SK-N-SH (cell line): Measurements from ENCODE around the gene HIPK2. TPM values are rescaled to one million over a fixed set of nuclear protein-coding genes. Genes with fewer than 3 reads are reported as not detected.

Experiments used
- CTCF ChIA-PET: fragments of 300-600, 350-600 bp; formaldehyde crosslinking; extraction: SDS; loops from one replicate; lab custom pipeline; 2021; lab: Yijun Ruan, JAX
- POLR2A ChIA-PET: fragments of 350-600 bp; sonication (Branson Sonifier 250); formaldehyde crosslinking; extraction: SDS; loops from one replicate; lab custom pipeline; 2020; ENCODE audit warnings: antibody characterized with exemption, inconsistent platforms; lab: Yijun Ruan, JAX
- DNase-seq: peaks from one replicate; pipeline ENCODE4 v3.0.0; 2012
- H2AFZ ChIP-seq: fragments of 200-600 bp; sonication (generic); 2 replicates; pipeline ENCODE4 v1.8.1; 2016; ENCODE audit warnings: antibody characterized with exemption, mild to moderate bottlenecking, low read depth
- H3F3A ChIP-seq: fragments of 200-600 bp; sonication (generic); replicated peaks from 2 replicates; pipeline ENCODE3; 2016; ENCODE audit warnings: antibody characterized with exemption, mild to moderate bottlenecking; ENCODE audit not compliant: insufficient read depth
- H3K27ac ChIP-seq, 2 experiments: fragments of 200-500 bp in 1 of 2; fragments of 200-600 bp in 1 of 2; sonication (Bioruptor generic) in 1 of 2; sonication (generic), shearing (Covaris generic) in 1 of 2; 2 replicates each; pipeline versions ENCODE4 v1.5.1 to v1.6.1; 2014 to 2016; ENCODE audit warnings: low read depth in 2 of 2, inconsistent platforms in 1 of 2, low read length in 1 of 2, mild to moderate bottlenecking in 1 of 2, mixed read lengths in 1 of 2
- H3K27me3 ChIP-seq: fragments of 200-600 bp; sonication (generic), shearing (Covaris generic); 2 replicates; pipeline ENCODE4 v1.6.1; 2016; ENCODE audit warnings: mixed run types; ENCODE audit not compliant: insufficient read depth
- H3K36me3 ChIP-seq, 2 experiments: fragments of 200-500 bp in 1 of 2; fragments of 200-600 bp in 1 of 2; sonication (Bioruptor generic) in 1 of 2; sonication (generic) in 1 of 2; replicated peaks in 1 of 2; 2 replicates each; pipeline versions ENCODE3 to v1.5.1; 2014 to 2016; ENCODE audit warnings: low read length in 1 of 2, mild to moderate bottlenecking in 1 of 2; ENCODE audit not compliant: insufficient read depth in 2 of 2, control insufficient read depth in 1 of 2
- H3K4me1 ChIP-seq, 2 experiments: fragments of 200-500 bp in 1 of 2; fragments of 200-600 bp in 1 of 2; sonication (Bioruptor generic) in 1 of 2; sonication (generic), shearing (Covaris generic) in 1 of 2; 2 replicates each; pipeline versions ENCODE4 v1.5.1 to v1.6.1; 2014 to 2016; ENCODE audit warnings: low read depth in 1 of 2, low read length in 1 of 2, mixed run types in 1 of 2; ENCODE audit not compliant: insufficient read depth in 2 of 2, control insufficient read depth in 1 of 2
- H3K4me2 ChIP-seq: fragments of 200-600 bp; sonication (generic), shearing (Covaris generic); 2 replicates; pipeline ENCODE4 v1.6.1; 2017; ENCODE audit warnings: mixed run types
- H3K4me3 ChIP-seq, 2 experiments: fragments of 200-500 bp in 1 of 2; fragments of 200-600 bp in 1 of 2; sonication (Bioruptor generic) in 1 of 2; sonication (generic), shearing (Covaris generic) in 1 of 2; 2 replicates each; pipeline versions ENCODE4 v1.5.1 to v1.8.1; 2014 to 2016; ENCODE audit warnings: low read depth in 2 of 2, inconsistent platforms in 1 of 2, low read length in 1 of 2, mild to moderate bottlenecking in 1 of 2, mixed read lengths in 1 of 2, moderate library complexity in 1 of 2
- H3K79me2 ChIP-seq: fragments of 200-600 bp; sonication (generic); 2 replicates; pipeline ENCODE4 v1.8.1; 2017; ENCODE audit warnings: mild to moderate bottlenecking; ENCODE audit not compliant: insufficient read depth
- H3K9ac ChIP-seq: fragments of 200-600 bp; sonication (generic); 2 replicates; pipeline ENCODE4 v1.6.1; 2017; ENCODE audit warnings: mixed run types
- H3K9me2 ChIP-seq: fragments of 200-600 bp; sonication (generic); 2 replicates; pipeline ENCODE4 v1.6.1; 2017; ENCODE audit warnings: mixed run types
- H3K9me3 ChIP-seq: fragments of 200-600 bp; sonication (generic); 2 replicates; pipeline ENCODE4 v1.6.1; 2017; ENCODE audit warnings: mixed run types, mild to moderate bottlenecking, moderate library complexity
- H4K20me1 ChIP-seq: fragments of 200-600 bp; sonication (generic); 2 replicates; pipeline ENCODE4 v1.6.1; 2017; ENCODE audit warnings: mild to moderate bottlenecking, mixed run types; ENCODE audit not compliant: insufficient read depth
- CHD2 ChIP-seq: fragments of 150-350 bp; IDR thresholded peaks from 2 replicates; pipeline ENCODE4 v1.6.1; 2018; ENCODE audit warnings: low read length; ENCODE audit not compliant: partially characterized antibody
- ELF1 ChIP-seq: IDR thresholded peaks from 2 replicates; pipeline ENCODE4 v1.4.0; 2012
- EP300 ChIP-seq, 2 experiments: IDR thresholded peaks; 2 replicates each; pipeline versions ENCODE4 v1.4.0 to v1.6.1; 2012; ENCODE audit warnings: borderline replicate concordance in 1 of 2, low read depth in 1 of 2, low read length in 1 of 2
- FOSL2 ChIP-seq: IDR thresholded peaks from 2 replicates; pipeline ENCODE4 v1.4.0; 2012; ENCODE audit warnings: low read depth, mild to moderate bottlenecking, moderate library complexity, borderline replicate concordance
- FOXM1 ChIP-seq: IDR thresholded peaks from 2 replicates; pipeline ENCODE4 v1.4.0; 2012; ENCODE audit warnings: low read depth, mild to moderate bottlenecking
- JUND ChIP-seq: IDR thresholded peaks from 2 replicates; pipeline ENCODE4 v1.4.0; 2012
- SIN3A ChIP-seq: IDR thresholded peaks from 2 replicates; pipeline ENCODE4 v1.6.1; 2012; ENCODE audit warnings: low read depth, mild to moderate bottlenecking, low read length, moderate library complexity, borderline replicate concordance
- TAF1 ChIP-seq: IDR thresholded peaks from 2 replicates; pipeline ENCODE4 v1.6.1; 2012; ENCODE audit warnings: low read depth, mild to moderate bottlenecking, low read length, moderate library complexity, borderline replicate concordance
- YY1 ChIP-seq: IDR thresholded peaks from 2 replicates; pipeline ENCODE4 v1.4.0; 2012; ENCODE audit warnings: low read depth, mild to moderate bottlenecking
- WGBS: methylation state at CpG from one replicate; pipeline ENCODE4 v1.1.6; 2017; ENCODE audit warnings: low lambda C conversion rate; 5-methylcytosine and 5-hydroxymethylcytosine counted together
- polyA plus RNA-seq, 3 experiments: library from polyadenylated mRNA; depleted of rRNA; stranded (reverse); fragments of >200 nt; gene quantifications; 2 replicates each; pipeline ENCODE4 v1.2.3, GENCODE V29; 2012
- TF ChIP-seq, protein P1 (sequence below): fragments of 150-350 bp; IDR thresholded peaks from 2 replicates; pipeline ENCODE4 v1.6.1; 2016; ENCODE audit warnings: mild to moderate bottlenecking, low read depth, low read length
- TF ChIP-seq, protein P2 (sequence below): IDR thresholded peaks from 2 replicates; pipeline ENCODE4 v1.4.0; 2012; ENCODE audit warnings: low read depth
- TF ChIP-seq, protein P3 (sequence below): IDR thresholded peaks from 2 replicates; pipeline ENCODE4; 2012

HIPK2 gene
- polyA plus RNA-seq, 1 of the 3 experiments (the other 2 are of a cell fraction): 14.2 TPM

DNA sequence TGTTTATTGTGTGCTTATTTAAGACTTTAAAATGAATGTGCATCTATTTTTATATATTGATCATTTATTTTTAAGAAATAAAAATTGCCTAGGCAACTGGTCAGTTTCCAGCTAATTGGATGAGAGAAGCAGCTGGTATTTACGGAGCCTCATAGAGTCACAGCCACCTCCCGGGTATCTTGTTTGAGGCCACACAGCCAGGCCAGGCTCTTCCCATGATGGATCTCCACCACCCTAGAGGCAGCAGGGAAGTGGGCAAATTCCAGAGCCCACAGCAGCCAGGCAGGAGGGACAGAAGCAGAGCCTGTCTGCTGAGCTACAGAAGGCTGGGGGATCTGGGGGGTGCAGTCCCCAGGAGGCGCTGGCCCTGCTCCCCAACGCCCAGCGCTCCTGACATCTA lies 192.8 kb downstream of the HIPK2 start:
- no peaks in the 10 kb centered on the region for H4K20me1 ChIP-seq
- no peak overlapping the region for H3K27ac ChIP-seq
- no peak overlapping the region for H3K4me3 ChIP-seq
- H3K4me2 ChIP-seq: no peak overlapping the region
- H3K79me2 ChIP-seq: no peaks in the 10 kb centered on the region
- H3K4me1 ChIP-seq: no peaks in the 10 kb centered on the region
- no peak for DNase-seq
- H3K36me3 ChIP-seq: peaks cover 62 to 79% of the 10 kb centered on the region in 2 experiments
- POLR2A ChIA-PET: no interaction called here
- no peak overlapping the region for H3K9ac ChIP-seq
- H2AFZ ChIP-seq: no peak overlapping the region
- H3K27me3 ChIP-seq: no peaks in the 10 kb centered on the region
- TF ChIP-seq, protein P1, sequence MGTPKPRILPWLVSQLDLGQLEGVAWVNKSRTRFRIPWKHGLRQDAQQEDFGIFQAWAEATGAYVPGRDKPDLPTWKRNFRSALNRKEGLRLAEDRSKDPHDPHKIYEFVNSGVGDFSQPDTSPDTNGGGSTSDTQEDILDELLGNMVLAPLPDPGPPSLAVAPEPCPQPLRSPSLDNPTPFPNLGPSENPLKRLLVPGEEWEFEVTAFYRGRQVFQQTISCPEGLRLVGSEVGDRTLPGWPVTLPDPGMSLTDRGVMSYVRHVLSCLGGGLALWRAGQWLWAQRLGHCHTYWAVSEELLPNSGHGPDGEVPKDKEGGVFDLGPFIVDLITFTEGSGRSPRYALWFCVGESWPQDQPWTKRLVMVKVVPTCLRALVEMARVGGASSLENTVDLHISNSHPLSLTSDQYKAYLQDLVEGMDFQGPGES: no peak
- TF ChIP-seq CHD2: no peak
- TF ChIP-seq, protein P2, sequence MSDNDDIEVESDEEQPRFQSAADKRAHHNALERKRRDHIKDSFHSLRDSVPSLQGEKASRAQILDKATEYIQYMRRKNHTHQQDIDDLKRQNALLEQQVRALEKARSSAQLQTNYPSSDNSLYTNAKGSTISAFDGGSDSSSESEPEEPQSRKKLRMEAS: no peak
- no peak for TF ChIP-seq FOXM1
- TF ChIP-seq JUND: no peak
- whole genome bisulfite sequencing: 81% methylated on average over 5 of the region's 5 CpGs
- H3K9me2 ChIP-seq: no peaks in the 10 kb centered on the region
- no peaks in the 10 kb centered on the region for H3F3A ChIP-seq
- CTCF ChIA-PET: interaction anchor here (1.3 to 2.3 kb wide), 9 partner anchors 17 to 417 kb away, joined by 4 to 8 read pairs (median 6); no protein-coding TSS in a partner anchor
- H3K9me3 ChIP-seq: no peaks in the 10 kb centered on the region

DNA sequence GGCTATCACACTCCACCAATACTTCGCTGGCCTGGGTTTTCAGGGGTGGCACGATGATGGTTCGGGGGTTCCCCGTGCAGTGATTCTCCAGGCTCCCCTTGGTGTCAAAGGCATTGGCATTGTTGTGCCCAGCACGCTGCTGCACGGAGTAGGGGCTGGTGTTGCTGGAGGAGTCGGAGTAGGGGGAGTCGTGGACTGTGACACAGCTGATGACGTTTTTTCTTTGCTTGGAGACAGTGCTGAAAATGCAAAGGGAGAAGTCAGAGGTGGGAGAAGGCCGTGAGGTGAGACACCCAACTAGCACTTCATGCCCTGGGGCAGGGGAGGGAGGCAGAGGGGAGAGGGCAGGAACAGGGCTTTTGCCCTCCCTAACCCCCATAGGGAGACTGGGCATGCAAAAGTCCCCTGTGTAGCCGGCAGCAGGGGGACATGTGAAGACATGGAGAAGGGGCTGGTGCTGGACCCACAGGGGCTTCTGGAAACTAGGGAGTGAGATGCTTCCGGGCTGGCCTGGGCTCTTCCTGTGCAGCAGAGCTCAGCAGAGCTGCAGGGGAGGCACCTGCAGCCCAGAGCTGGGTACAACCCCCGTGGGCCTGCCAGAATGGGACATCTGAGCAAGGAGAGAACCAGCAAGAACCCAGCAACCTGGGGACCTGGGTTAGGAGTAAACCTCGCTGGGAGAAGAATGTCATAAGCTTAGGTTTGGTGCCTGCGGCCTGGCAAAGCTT lies 193.8 kb downstream of the HIPK2 start:
- 94% methylated on average over 15 of the region's 15 CpGs for WGBS
- ChIA-PET POLR2A (interaction anchor here (1.1 kb wide), 1 partner anchor 53 kb away, joined by 3 read pairs; no protein-coding TSS in a partner anchor), CTCF (interaction anchor here (0.6 to 2.3 kb wide), 7 partner anchors 18 to 242 kb away, joined by 3 to 6 read pairs (median 4); no protein-coding TSS in a partner anchor)
- no peaks in the 10 kb centered on the region for H4K20me1 ChIP-seq
- H3K9me2 ChIP-seq: no peaks in the 10 kb centered on the region
- no peak for DNase-seq
- H3K9me3 ChIP-seq: no peaks in the 10 kb centered on the region
- TF ChIP-seq ELF1: no peak
- TF ChIP-seq CHD2: no peak
- TF ChIP-seq, protein P3, sequence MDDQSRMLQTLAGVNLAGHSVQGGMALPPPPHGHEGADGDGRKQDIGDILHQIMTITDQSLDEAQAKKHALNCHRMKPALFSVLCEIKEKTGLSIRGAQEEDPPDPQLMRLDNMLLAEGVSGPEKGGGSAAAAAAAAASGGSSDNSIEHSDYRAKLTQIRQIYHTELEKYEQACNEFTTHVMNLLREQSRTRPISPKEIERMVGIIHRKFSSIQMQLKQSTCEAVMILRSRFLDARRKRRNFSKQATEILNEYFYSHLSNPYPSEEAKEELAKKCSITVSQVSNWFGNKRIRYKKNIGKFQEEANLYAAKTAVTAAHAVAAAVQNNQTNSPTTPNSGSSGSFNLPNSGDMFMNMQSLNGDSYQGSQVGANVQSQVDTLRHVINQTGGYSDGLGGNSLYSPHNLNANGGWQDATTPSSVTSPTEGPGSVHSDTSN: no peak
- TF ChIP-seq FOSL2: no peak
- TF ChIP-seq YY1: no peak
- no peak for TF ChIP-seq TAF1
- no peak for TF ChIP-seq EP300 (IDR thresholded peaks at IDR 0.05; ENCODE audit: borderline replicate concordance in 1 of 2, low read depth in 1 of 2, low read length in 1 of 2)
- no peak for TF ChIP-seq JUND
- no peak for TF ChIP-seq SIN3A
- no peaks in the 10 kb centered on the region for H3F3A ChIP-seq
- H3K36me3 ChIP-seq: peaks cover 61 to 79% of the 10 kb centered on the region in 2 experiments
- H3K4me1 ChIP-seq: no peaks in the 10 kb centered on the region
- H3K4me3 ChIP-seq: no peak overlapping the region
- no peaks in the 10 kb centered on the region for H3K27me3 ChIP-seq
- no peak overlapping the region for H3K4me2 ChIP-seq
- no peak overlapping the region for H3K9ac ChIP-seq
- H3K27ac ChIP-seq: no peak overlapping the region
- no peaks in the 10 kb centered on the region for H3K79me2 ChIP-seq
- no peak overlapping the region for H2AFZ ChIP-seq
